ENCODE data around the gene LDLR. TPM values are rescaled to one million over a fixed set of nuclear protein-coding genes. Genes with fewer than 3 reads are reported as not detected.
"Not testable (repeated sequence)": the region's sequence is repeated elsewhere in the genome, so short reads cannot be mapped to it uniquely, and the experiment has no call there.

Gene LDLR
- total RNA-seq, 3 donors from 2014 or later (not counting 1 experiment from before 2014, with no cell fraction given): 84.7 to 172 (median 112) TPM

DNA sequence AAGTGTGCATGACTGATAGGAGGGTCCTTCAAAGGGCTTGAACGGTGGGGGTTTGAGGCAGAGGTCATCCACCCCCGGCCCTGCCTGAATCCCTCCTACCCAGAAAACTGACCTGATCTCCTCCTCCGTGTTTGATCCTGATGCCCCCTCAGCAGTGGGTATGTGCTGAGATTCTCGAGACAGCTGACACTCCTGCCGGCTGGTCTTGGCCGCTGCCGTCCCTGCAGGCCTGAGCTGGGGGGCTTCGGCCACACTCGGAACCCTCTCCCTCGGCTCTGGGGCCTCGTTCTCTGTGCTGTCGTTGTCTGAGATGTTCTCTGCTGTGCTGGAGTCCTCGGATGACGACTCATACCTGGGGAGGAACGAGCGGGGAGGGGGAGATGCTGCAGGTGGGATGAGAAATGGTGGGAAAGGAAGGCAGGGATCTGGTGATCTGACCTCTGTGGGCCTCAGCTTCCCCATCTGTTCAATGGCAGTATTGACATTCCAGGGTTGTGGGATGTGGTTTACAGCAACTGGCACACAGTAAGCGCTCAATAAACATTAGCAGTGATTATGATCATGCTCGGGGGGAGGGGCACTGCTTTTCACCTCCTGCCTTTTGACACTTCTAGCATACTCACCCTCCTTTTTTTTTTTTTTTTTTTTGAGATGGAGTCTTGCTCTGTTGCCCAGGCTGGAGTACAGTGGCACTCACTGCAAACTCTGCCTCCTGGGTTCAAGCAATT is 87.4 kb downstream of the LDLR start:
- Mint-ChIP-seq H3K27ac (no peak overlapping the region), H3K27me3 (ENCODE audit: low read depth in 2 of 2) (no peaks in the 10 kb centered on the region), H3K36me3 (no peaks in the 10 kb centered on the region), H3K9me3 (no peaks in the 10 kb centered on the region), H3K4me1 (no peaks in the 10 kb centered on the region), H3K4me3 (no peak overlapping the region)
- Histone ChIP-seq H3K9me3 (ENCODE audit: control insufficient read depth, insufficient read depth, low read length) (no peaks in the 10 kb centered on the region), H3K4me3 (ENCODE audit: low read length) (no peak overlapping the region), H3K4me1 (ENCODE audit: control insufficient read depth, insufficient read depth, low read length) (no peaks in the 10 kb centered on the region), H3K27me3 (ENCODE audit: control insufficient read depth, insufficient read depth, low read length) (no peaks in the 10 kb centered on the region), H3K27ac (ENCODE audit: low read length) (no peak overlapping the region), H3K36me3 (ENCODE audit: control insufficient read depth, insufficient read depth, low read length) (no peaks in the 10 kb centered on the region)
- DNase-seq: no peak
- no peak for ATAC-seq
- TF ChIP-seq, protein P1, sequence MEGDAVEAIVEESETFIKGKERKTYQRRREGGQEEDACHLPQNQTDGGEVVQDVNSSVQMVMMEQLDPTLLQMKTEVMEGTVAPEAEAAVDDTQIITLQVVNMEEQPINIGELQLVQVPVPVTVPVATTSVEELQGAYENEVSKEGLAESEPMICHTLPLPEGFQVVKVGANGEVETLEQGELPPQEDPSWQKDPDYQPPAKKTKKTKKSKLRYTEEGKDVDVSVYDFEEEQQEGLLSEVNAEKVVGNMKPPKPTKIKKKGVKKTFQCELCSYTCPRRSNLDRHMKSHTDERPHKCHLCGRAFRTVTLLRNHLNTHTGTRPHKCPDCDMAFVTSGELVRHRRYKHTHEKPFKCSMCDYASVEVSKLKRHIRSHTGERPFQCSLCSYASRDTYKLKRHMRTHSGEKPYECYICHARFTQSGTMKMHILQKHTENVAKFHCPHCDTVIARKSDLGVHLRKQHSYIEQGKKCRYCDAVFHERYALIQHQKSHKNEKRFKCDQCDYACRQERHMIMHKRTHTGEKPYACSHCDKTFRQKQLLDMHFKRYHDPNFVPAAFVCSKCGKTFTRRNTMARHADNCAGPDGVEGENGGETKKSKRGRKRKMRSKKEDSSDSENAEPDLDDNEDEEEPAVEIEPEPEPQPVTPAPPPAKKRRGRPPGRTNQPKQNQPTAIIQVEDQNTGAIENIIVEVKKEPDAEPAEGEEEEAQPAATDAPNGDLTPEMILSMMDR (IDR thresholded peaks at IDR 0.05): no peak
- intact Hi-C loops (cut with micrococcal nuclease): no loop called here
- 96% methylated on average over 16 of the region's 18 CpGs for WGBS (ENCODE audit: insufficient coverage)

DNA sequence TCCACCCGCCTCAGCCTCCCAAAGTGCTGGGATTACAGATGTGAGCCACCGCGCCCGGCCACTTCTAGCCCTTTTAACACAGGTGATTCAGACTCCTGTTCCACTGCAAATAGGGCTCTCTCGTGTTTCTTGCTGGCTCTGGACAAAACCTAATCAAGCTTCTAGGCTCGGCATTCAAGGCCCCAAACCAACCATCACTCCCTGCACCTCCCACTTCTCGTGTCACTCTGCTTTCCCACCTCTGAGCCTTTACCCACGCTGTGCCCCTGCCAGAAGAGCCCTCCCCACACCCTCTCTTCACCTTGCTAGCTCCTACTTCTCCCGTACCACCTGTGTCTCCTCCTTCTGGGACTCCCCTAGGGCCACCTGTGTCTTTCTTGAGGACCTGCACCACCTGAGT is 88.3 kb downstream of the LDLR start:
- no peaks in the 10 kb centered on the region for H3K36me3 Mint-ChIP-seq

DNA sequence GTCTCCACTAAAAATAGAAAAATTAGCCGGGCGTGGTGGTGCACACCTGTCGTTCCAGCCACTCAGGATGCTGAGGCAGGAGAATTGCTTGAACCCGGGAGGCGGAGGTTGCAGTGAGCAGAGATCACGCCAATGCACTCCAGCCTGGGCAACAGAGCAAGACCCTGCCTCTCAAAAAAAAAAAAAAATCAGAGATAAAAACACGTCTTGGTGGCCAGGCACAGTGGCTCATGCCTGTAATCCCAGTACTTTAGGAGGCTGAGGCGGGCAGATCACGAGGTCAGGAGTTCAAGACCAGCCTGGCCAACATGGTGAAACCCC is 89.8 kb downstream of the LDLR start:
- H3K27ac ChIP-seq (ENCODE audit: low read length); H3K36me3 ChIP-seq (ENCODE audit: control insufficient read depth, insufficient read depth, low read length); H3K4me1 Mint-ChIP-seq; ATAC-seq; H3K9me3 ChIP-seq (ENCODE audit: control insufficient read depth, insufficient read depth, low read length); H3K27me3 Mint-ChIP-seq (ENCODE audit: low read depth in 2 of 2); H3K27me3 ChIP-seq (ENCODE audit: control insufficient read depth, insufficient read depth, low read length); H3K27ac Mint-ChIP-seq; H3K4me1 ChIP-seq (ENCODE audit: control insufficient read depth, insufficient read depth, low read length); H3K36me3 Mint-ChIP-seq; H3K9me3 Mint-ChIP-seq; H3K4me3 Mint-ChIP-seq; DNase-seq; intact Hi-C loops (cut with micrococcal nuclease); H3K4me3 ChIP-seq (ENCODE audit: low read length): not testable (repeated sequence)
- 84% methylated on average over 9 of the region's 9 CpGs for WGBS (ENCODE audit: insufficient coverage)

More for the DNA sequence above, 88.3 kb downstream of the LDLR start:
- no peaks in the 10 kb centered on the region for H3K9me3 ChIP-seq (ENCODE audit: control insufficient read depth, insufficient read depth, low read length)
- 92% methylated on average over 9 of the region's 9 CpGs for WGBS (ENCODE audit: insufficient coverage)
- Mint-ChIP-seq H3K4me3 (no peak overlapping the region), H3K9me3 (no peaks in the 10 kb centered on the region), H3K4me1 (no peaks in the 10 kb centered on the region), H3K27ac (no peak overlapping the region), H3K27me3 (ENCODE audit: low read depth in 2 of 2) (no peaks in the 10 kb centered on the region)
- no peak for ATAC-seq
- TF ChIP-seq, protein P1 (IDR thresholded peaks at IDR 0.05): no peak
- intact Hi-C loops (cut with micrococcal nuclease): no loop called here
- H3K27me3 ChIP-seq (ENCODE audit: control insufficient read depth, insufficient read depth, low read length): no peaks in the 10 kb centered on the region
- no peaks in the 10 kb centered on the region for H3K4me1 ChIP-seq (ENCODE audit: control insufficient read depth, insufficient read depth, low read length)
- H3K36me3 ChIP-seq (ENCODE audit: control insufficient read depth, insufficient read depth, low read length): no peaks in the 10 kb centered on the region
- DNase-seq: no peak
- H3K4me3 ChIP-seq (ENCODE audit: low read length): no peak overlapping the region
- no peak overlapping the region for H3K27ac ChIP-seq (ENCODE audit: low read length)

DNA sequence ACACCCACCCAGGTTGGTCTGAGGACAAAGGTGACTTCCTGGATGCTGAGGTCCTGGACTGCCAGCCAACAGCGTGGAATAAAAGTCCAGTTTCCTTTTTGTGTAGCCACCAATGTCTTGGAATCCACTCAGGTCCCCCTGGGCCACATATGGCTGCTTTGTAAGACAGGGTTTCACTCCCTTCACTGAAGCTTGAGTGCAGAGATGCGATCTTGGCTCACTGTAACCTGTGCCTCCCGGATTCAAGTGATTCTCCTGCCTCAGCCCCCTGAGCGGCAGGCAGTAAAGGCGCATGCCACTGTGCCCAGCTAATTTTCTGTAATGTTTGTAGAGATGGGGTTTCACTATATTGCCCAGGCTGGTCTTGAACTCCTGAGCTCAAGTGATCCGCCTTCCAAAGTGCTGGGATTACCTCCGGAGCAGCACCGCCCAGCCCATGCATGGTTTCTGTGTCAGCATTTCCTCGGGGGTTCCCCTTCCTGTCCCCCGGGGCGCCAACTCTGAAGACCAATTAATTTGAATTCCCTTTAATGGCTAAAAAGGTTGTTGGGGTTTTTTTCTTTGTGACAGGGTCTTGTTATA is 90.5 kb downstream of the LDLR start:
- 54% methylated on average over 10 of the region's 11 CpGs for WGBS (ENCODE audit: insufficient coverage)
- no peak overlapping the region for H3K27ac ChIP-seq (ENCODE audit: low read length)
- H3K27me3 ChIP-seq (ENCODE audit: control insufficient read depth, insufficient read depth, low read length): no peaks in the 10 kb centered on the region
- TF ChIP-seq, protein P1 (IDR thresholded peaks at IDR 0.05): no peak
- ATAC-seq (no peak), DNase-seq (no peak)
- no peak overlapping the region for H3K27ac Mint-ChIP-seq
- no peaks in the 10 kb centered on the region for H3K4me1 Mint-ChIP-seq
- no peaks in the 10 kb centered on the region for H3K27me3 Mint-ChIP-seq (ENCODE audit: low read depth in 2 of 2)
- intact Hi-C loops (cut with micrococcal nuclease): no loop called here
- H3K36me3 ChIP-seq (ENCODE audit: control insufficient read depth, insufficient read depth, low read length): no peaks in the 10 kb centered on the region
- H3K4me3 ChIP-seq (ENCODE audit: low read length): no peak overlapping the region
- H3K4me1 ChIP-seq (ENCODE audit: control insufficient read depth, insufficient read depth, low read length): no peaks in the 10 kb centered on the region
- H3K36me3 Mint-ChIP-seq: no peaks in the 10 kb centered on the region
- H3K9me3 Mint-ChIP-seq: no peaks in the 10 kb centered on the region
- no peak overlapping the region for H3K4me3 Mint-ChIP-seq
- H3K9me3 ChIP-seq (ENCODE audit: control insufficient read depth, insufficient read depth, low read length): no peaks in the 10 kb centered on the region
